ENCODE data around the gene UQCRH.

UQCRH gene

DNA sequence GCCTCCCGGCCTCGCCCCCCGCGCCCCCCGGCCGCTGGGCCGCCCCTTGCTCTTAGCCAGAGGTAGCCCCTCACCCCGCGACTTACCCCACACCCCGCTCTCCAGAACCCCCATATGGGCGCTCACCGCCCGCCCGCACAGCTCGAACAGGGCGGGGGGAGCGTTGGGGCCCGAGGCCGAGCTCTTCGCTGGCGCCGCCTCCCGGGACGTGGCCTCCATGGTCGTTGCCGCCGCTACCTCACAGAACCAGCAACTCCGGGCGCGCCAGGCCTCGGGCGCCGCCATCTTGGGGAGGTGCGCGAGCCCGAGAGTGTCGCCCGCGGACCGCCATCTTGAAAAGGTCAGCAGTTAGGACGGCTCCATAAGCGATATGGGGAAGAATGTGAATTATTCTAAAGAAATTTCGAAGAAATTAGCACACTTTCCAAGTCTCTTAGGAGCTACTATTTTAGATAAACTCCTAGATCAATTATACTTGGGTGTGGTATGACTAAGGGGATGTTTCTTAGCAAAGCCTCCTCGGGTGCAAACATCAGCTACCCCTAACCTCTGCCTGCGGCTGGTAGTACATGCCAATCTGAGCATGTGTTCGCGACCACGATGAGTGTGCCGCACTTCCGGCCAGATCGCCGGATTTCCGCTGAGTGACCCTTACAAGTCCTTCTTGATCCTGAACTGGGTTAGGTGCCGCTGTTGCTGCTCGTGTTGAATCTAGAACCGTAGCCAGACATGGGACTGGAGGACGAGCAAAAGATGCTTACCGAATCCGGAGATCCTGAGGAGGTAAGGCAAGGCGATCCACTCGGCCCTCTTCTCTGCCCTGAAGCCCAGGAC lies at the start of gene UQCRH, which contains the start of gene LRRC41:
TSS of gene UQCRH (plus strand) at position 661 of the 834 bp plus-strand sequence. CDS start at position 730, 69 bp downstream.
TSS of gene LRRC41 (minus strand) at position 579 of the 834 bp plus-strand sequence. CDS start at position 285, 294 bp downstream.
- Histone ChIP-seq H3K9me3 (ENCODE audit: control insufficient read depth, insufficient read depth, low read depth, low read length) (no peaks in the 10 kb centered on the region), H3K27ac (ENCODE audit: extremely low read depth, low read depth, low read length) (peak within 1 kb of the TSS; percentile 99), H3K36me3 (ENCODE audit: control insufficient read depth in 2 of 2, insufficient read depth in 1 of 2, low read length in 2 of 2) (peaks cover 0 to 27% of the 10 kb centered on the region in 2 experiments; a peak in 2 of 3 replicates), H3K4me1 (ENCODE audit: control insufficient read depth, insufficient read depth, low read length) (no peaks in the 10 kb centered on the region), H3K4me3 (ENCODE audit: low read depth, low read length) (peak within 1 kb of the TSS; percentile 88)
- ChIA-PET CTCF (interaction anchor here (0.6 to 1.9 kb wide), 11 partner anchors 25 to 173 kb away, joined by 3 to 12 read pairs (median 3); partner anchors contain the start of gene NSUN4), POLR2A (interaction anchor here (0.6 to 2.5 kb wide), 12 partner anchors 9 to 1732 kb away, joined by 3 to 24 read pairs (median 4); partner anchors contain the start of genes GPBP1L1, NSUN4 and RAD54L)
- TF ChIP-seq, protein P1, sequence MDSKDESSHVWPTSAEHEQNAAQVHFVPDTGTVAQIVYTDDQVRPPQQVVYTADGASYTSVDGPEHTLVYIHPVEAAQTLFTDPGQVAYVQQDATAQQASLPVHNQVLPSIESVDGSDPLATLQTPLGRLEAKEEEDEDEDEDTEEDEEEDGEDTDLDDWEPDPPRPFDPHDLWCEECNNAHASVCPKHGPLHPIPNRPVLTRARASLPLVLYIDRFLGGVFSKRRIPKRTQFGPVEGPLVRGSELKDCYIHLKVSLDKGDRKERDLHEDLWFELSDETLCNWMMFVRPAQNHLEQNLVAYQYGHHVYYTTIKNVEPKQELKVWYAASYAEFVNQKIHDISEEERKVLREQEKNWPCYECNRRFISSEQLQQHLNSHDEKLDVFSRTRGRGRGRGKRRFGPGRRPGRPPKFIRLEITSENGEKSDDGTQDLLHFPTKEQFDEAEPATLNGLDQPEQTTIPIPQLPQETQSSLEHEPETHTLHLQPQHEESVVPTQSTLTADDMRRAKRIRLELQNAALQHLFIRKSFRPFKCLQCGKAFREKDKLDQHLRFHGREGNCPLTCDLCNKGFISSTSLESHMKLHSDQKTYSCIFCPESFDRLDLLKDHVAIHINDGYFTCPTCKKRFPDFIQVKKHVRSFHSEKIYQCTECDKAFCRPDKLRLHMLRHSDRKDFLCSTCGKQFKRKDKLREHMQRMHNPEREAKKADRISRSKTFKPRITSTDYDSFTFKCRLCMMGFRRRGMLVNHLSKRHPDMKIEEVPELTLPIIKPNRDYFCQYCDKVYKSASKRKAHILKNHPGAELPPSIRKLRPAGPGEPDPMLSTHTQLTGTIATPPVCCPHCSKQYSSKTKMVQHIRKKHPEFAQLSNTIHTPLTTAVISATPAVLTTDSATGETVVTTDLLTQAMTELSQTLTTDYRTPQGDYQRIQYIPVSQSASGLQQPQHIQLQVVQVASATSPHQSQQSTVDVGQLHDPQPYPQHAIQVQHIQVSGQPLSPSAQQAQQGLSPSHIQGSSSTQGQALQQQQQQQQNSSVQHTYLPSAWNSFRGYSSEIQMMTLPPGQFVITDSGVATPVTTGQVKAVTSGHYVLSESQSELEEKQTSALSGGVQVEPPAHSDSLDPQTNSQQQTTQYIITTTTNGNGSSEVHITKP (tag by site-specific recombination; IDR thresholded peaks at IDR 0.05), result peak; percentile 100
- TF ChIP-seq ZNF707 (tag by site-specific recombination; IDR thresholded peaks at IDR 0.05) (no peak), ZNF366 (tag by site-specific recombination; conservative IDR thresholded peaks at IDR 0.05) (no peak), ZNF664 (tag by site-specific recombination; IDR thresholded peaks at IDR 0.05) (no peak; the same call in 1 of the 2 replicates), ZNF114 (tag by site-specific recombination; IDR thresholded peaks at IDR 0.05) (no peak), BCL11A (tag by site-specific recombination; IDR thresholded peaks at IDR 0.05; ENCODE audit: low read depth) (0 out of 2 replicates have a peak, but pooled peaks have one; percentile 56), SCRT1 (tag by site-specific recombination; IDR thresholded peaks at IDR 0.05; ENCODE audit: borderline replicate concordance) (no peak), WT1 (tag by site-specific recombination; IDR thresholded peaks at IDR 0.05) (no peak), ZNF792 (tag by site-specific recombination; IDR thresholded peaks at IDR 0.05) (no peak), ZXDB (tag by site-specific recombination; IDR thresholded peaks at IDR 0.05) (peak; percentile 82), ZBTB7A (tag by site-specific recombination; IDR thresholded peaks at IDR 0.05; ENCODE audit: low read depth) (0 out of 2 replicates have a peak, but pooled peaks have one; percentile 35), ZNF561 (tag by site-specific recombination; IDR thresholded peaks at IDR 0.05; ENCODE audit: borderline replicate concordance) (0 out of 2 replicates have a peak, but pooled peaks have one; percentile 33), ZFP41 (tag by site-specific recombination; IDR thresholded peaks at IDR 0.05; ENCODE audit: borderline replicate concordance) (no peak), ZNF549 (tag by site-specific recombination; IDR thresholded peaks at IDR 0.05) (no peak), ZNF830 (tag by site-specific recombination; IDR thresholded peaks at IDR 0.05; ENCODE audit: low read depth) (no peak), ZNF302 (tag by site-specific recombination; IDR thresholded peaks at IDR 0.05; ENCODE audit: low read depth) (no peak)
- TF ChIP-seq, protein P2, sequence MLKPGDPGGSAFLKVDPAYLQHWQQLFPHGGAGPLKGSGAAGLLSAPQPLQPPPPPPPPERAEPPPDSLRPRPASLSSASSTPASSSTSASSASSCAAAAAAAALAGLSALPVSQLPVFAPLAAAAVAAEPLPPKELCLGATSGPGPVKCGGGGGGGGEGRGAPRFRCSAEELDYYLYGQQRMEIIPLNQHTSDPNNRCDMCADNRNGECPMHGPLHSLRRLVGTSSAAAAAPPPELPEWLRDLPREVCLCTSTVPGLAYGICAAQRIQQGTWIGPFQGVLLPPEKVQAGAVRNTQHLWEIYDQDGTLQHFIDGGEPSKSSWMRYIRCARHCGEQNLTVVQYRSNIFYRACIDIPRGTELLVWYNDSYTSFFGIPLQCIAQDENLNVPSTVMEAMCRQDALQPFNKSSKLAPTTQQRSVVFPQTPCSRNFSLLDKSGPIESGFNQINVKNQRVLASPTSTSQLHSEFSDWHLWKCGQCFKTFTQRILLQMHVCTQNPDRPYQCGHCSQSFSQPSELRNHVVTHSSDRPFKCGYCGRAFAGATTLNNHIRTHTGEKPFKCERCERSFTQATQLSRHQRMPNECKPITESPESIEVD (tag by site-specific recombination; IDR thresholded peaks at IDR 0.05), result no peak
- TF ChIP-seq, protein P3, sequence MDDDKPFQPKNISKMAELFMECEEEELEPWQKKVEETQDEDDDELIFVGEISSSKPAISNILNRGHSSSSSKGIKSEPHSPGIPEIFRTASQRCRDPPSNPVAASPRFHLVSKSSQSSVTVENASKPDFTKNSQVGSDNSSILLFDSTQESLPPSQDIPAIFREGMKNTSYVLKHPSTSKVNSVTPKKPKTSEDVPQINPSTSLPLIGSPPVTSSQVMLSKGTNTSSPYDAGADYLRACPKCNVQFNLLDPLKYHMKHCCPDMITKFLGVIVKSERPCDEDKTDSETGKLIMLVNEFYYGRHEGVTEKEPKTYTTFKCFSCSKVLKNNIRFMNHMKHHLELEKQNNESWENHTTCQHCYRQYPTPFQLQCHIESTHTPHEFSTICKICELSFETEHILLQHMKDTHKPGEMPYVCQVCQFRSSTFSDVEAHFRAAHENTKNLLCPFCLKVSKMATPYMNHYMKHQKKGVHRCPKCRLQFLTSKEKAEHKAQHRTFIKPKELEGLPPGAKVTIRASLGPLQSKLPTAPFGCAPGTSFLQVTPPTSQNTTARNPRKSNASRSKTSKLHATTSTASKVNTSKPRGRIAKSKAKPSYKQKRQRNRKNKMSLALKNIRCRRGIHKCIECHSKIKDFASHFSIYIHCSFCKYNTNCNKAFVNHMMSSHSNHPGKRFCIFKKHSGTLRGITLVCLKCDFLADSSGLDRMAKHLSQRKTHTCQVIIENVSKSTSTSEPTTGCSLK (tag by site-specific recombination; IDR thresholded peaks at IDR 0.05), result no peak
- TF ChIP-seq, protein P4, sequence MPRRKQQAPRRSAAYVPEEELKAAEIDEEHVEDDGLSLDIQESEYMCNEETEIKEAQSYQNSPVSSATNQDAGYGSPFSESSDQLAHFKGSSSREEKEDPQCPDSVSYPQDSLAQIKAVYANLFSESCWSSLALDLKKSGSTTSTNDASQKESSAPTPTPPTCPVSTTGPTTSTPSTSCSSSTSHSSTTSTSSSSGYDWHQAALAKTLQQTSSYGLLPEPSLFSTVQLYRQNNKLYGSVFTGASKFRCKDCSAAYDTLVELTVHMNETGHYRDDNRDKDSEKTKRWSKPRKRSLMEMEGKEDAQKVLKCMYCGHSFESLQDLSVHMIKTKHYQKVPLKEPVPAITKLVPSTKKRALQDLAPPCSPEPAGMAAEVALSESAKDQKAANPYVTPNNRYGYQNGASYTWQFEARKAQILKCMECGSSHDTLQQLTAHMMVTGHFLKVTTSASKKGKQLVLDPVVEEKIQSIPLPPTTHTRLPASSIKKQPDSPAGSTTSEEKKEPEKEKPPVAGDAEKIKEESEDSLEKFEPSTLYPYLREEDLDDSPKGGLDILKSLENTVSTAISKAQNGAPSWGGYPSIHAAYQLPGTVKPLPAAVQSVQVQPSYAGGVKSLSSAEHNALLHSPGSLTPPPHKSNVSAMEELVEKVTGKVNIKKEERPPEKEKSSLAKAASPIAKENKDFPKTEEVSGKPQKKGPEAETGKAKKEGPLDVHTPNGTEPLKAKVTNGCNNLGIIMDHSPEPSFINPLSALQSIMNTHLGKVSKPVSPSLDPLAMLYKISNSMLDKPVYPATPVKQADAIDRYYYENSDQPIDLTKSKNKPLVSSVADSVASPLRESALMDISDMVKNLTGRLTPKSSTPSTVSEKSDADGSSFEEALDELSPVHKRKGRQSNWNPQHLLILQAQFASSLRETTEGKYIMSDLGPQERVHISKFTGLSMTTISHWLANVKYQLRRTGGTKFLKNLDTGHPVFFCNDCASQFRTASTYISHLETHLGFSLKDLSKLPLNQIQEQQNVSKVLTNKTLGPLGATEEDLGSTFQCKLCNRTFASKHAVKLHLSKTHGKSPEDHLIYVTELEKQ (tag by site-specific recombination; IDR thresholded peaks at IDR 0.05; ENCODE audit: borderline replicate concordance), result no peak
- TF ChIP-seq, protein P5, sequence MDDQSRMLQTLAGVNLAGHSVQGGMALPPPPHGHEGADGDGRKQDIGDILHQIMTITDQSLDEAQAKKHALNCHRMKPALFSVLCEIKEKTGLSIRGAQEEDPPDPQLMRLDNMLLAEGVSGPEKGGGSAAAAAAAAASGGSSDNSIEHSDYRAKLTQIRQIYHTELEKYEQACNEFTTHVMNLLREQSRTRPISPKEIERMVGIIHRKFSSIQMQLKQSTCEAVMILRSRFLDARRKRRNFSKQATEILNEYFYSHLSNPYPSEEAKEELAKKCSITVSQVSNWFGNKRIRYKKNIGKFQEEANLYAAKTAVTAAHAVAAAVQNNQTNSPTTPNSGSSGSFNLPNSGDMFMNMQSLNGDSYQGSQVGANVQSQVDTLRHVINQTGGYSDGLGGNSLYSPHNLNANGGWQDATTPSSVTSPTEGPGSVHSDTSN (CRISPR knock-in tag; IDR thresholded peaks at IDR 0.05), result peak; percentile 67; the same call in 1 of the 2 replicates
- TF ChIP-seq, protein P6, sequence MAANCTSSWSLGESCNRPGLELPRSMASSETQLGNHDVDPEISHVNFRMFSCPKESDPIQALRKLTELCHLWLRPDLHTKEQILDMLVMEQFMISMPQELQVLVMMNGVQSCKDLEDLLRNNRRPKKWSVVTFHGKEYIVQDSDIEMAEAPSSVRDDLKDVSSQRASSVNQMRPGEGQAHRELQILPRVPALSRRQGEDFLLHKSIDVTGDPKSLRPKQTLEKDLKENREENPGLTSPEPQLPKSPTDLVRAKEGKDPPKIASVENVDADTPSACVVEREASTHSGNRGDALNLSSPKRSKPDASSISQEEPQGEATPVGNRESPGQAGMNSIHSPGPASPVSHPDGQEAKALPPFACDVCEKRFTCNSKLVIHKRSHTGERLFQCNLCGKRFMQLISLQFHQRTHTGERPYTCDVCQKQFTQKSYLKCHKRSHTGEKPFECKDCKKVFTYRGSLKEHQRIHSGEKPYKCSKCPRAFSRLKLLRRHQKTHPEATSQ (tag by site-specific recombination; IDR thresholded peaks at IDR 0.05), result no peak
